GM21526 (cell line): Measurements from ENCODE around the gene EML5.
A peak's percentile ranks its signal among the peaks of the same experiment; 100 is the strongest.

Source experiments
- ATAC-seq: cut with Tn5 transposase; IDR thresholded peaks from one replicate; pipeline ENCODE4 v1.9.1; 2021; ENCODE audit warnings: moderate library complexity; ENCODE audit not compliant: unreplicated experiment, low FRiP score

EML5 gene

DNA sequence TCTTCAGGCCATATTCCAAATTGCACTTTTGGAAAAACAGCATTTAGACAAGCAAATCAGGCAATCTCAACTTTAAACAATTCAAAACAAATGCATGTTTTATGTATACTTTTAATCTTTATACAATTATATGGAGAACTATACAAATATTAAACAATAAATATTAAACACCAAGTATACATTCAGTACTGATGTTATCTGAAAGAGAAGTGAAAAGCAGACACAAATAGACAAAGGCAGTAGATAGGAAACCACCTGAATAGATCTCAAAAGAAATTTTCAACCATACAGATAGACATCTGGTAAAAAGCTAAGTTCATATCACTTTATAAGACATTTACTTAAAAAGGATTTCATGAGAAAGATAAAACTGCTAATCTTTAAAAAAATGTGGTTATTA is 164.7 kb downstream of the EML5 start:
- ATAC-seq, result no peak

DNA sequence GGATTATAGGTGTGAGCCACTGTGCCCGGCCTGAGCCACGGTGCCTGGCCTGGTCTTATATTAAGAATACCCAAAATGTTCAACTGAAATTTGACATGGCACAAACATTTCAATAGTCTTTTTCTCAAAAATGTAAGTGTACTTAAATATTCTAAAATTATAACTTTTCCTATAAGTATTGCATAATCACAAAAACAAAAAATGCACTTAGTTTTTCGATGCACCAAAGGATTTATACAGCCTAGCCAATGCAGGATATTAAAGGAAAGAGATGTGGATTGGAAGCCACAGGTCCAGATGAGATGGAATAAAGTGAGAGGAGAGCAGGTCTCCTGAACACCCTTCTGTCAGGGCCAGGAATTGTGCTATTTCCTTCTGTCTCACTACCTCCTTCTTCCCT is 167.1 kb downstream of the EML5 start:
- ATAC-seq, result no peak

DNA sequence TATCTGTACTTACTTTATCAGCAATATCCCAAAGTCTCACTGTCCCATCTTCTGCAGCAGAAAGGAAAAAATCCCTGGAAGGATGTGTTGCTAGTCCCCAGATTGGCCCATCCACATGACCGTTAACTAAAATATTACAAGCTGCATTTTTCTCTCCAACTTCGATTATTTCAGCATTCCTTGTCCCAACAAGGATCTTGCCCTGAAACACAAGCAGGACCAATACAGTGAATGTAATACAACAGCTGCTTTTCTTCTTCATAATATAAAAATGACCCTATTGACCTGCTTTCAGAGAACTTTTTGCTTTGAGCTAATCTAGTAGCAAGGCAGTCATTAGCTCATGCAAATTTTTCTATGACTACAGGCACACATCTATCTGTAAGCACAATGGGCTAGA is 171.7 kb downstream of the EML5 start:
- ATAC-seq, result no peak

DNA sequence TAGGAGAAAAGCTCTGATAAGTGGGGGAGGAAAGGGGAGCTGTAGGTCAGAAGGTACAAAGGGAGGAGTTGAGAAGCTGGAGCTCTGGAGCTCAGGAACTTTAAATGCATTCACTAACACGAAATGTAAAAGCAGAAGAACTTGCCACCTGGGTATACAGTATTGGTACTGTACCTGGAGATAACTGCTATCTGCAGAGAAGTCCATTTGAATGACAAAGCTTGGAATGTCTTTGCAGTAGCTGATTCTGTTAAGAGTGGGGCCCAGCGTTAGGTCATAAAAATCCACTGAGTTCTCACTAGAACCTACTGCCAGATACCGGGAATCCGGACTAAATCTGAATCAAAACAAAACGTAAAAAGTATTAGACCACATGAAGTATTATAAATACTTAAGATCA is 174.3 kb downstream of the EML5 start:
- ATAC-seq, result no peak

DNA sequence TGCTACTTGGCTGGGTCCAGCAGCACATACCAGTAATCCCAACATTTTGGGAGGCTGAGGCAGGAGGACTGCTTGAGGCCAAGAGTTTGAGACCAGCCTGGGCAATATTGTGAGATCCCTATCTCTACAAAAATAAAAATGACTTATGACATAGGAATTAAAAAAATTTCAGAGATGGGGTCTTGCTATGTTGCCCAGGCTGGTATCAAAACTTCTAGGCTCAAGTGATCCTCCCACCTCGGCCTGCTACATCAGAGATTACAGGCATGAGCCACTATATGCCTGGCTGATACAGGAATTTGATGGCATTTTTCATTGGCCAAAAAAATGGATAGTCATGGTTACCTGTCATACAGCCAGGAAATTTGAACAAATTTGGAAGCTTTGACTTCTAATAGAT is 175.3 kb downstream of the EML5 start:
- ATAC-seq, result no peak

DNA sequence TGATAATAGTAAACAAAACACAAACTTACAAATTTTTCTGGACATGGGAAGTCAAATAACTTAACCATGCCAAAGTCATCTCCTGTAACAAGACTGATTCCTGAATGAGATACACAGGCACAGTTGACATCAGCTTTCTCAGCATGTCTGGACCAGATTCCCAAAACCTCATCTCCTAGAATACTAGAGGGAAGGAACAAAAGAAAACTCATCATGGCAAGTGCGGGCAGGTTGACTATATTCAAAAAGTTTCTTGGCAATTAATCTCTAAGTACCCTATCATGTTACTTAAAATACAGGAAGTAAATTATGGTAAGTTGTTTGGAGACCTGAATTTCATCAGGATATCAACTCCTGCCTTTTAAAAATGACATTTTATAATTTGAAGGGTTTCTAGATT is 176.1 kb downstream of the EML5 start:
- ATAC-seq, result no peak

DNA sequence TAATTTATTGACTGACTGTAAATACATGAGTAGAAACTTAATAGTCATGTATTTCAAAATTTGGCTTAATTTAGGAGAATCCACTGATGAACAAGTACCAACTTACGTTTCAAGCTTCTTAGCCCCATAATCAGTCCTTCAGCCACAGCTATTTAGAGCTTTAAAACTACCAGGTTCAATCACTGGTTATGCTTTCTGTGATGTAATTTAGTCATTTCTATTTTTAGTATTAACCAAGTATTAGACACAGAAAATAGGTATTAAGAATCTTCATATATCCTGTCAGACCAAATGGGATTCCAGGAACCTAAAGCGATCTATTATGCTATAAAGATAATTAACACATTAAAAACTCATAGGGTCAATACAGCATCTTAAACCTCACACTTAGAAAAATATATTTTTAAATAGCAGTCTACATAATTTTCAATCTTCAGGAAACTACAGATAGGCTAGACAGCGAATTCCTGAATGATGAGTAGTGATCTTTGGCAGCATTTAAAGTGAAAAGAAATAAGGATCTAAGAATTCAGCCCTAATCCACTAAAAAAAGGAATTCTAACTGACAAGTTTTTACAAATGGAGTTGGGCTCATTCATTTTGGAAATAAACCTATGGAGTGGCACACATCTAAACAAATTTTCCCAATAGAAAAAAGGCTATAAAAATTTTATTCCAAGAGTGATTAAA is 178.4 kb downstream of the EML5 start:
- ATAC-seq, result no peak

DNA sequence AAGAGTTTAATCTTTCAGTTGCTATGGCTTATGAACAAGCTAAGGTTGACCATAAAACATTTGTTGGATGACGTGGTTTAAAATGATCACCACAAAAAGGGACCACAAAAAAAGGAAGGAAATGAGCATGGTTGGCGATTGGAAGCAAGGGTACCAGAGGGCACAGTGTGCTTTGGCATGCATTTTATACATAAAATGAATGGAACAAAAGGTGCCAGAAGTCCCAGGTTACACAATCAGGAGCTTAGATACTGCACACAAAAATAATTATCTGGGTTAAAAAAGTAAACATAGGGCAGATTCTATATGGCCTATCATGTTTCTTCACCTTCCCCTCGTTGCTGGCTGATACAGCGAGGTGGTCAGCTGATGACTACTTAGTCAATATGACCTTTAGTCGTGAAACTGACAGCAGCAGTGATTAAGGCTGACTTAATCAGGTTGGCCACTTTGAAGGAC is 179.2 kb downstream of the EML5 start:
- no peak for ATAC-seq

DNA sequence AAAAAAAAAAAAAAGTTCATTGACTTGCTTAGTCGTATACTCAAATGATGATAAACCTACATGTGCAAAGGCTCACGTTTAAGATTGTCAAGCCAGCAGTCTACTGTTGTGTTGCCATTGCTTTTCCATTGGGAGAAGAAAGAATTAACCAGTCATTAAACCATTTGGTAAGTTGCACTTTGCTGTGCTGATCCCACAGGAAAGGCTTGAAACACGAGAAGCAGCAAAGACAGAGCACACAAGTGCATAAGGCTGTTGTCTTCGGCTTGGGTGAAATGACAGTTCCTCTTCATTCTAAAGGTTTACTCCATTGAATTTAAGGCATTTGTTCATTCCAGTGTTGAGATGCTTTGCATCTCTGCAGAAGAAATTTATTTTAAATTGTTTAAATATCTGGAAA is 179.8 kb downstream of the EML5 start:
- ATAC-seq, result no peak

DNA sequence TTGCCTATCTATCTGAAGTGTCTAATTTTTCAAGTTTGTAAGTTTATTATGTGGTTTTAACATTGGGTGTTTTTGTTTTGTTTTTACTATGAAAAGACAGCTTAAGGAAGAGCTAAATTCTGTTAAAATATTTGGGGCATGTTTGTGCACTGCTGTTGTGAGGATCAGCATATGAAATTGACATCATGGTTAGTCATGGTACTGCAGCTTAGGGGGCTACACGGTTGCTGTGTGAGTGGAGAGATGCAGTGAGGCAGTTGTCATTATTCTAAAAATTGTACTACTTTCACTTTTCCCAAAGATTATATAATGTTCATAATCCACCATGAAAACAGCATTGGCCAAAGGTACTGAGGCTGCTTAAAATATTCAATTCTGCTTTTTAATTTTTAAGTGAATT is 180.9 kb downstream of the EML5 start:
- ATAC-seq, result no peak

DNA sequence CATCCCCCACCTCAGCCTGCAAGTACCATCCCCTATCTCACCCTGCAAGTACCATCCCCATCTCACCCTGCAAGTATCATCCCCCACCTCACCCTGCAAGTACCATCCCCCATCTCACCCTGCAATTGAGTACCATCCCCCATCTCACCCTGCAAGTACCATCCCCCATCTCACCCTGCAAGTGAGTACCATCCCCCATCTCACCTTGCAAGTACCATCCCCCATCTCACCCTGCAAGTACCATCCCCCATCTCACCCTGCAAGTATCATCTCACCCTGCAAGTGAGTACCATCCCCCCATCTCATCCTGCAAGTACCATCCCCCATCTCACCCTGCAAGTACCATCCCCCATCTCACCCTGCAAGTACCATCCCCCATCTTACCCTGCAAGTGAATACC is 184.9 kb downstream of the EML5 start:
- no peak for ATAC-seq

DNA sequence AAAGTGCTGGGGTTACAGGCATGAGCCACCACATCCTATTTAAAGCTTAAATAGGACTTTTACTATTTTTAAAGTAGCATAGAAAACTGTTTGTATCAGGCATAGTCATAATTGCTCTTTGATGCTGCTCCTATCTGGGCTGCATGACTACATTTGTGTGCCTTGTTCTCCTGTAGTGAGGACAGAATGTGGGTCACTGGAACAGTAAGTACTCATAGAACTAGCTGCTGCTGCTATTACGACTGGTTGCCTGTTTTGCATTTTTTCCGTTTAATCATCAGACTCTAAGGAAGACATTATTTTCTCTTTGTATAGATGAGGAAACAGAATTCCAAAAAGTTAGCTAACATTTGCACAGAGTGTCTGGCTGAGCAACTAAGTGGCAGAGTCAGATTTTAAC is 187.2 kb downstream of the EML5 start:
- ATAC-seq, result no peak

DNA sequence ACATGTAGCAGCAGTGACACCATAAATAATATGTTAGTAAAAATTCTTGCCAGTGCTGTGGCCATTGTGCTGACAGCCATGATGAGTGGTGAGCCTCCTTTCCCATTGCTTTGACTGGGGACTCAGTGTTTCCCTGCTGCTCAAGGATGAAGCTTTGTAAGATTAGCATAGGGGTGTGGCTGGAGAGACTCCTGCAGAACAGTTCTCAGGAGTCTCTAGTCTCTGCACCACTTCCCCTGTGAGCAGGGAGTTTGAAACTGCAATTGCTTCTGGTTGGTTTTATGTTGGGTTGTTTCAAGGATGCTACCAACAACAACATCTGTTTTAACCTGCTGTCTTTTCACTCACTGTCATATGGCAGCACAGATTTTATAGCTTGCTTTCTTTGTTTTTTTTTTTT is 188.5 kb downstream of the EML5 start:
- ATAC-seq, result no peak

DNA sequence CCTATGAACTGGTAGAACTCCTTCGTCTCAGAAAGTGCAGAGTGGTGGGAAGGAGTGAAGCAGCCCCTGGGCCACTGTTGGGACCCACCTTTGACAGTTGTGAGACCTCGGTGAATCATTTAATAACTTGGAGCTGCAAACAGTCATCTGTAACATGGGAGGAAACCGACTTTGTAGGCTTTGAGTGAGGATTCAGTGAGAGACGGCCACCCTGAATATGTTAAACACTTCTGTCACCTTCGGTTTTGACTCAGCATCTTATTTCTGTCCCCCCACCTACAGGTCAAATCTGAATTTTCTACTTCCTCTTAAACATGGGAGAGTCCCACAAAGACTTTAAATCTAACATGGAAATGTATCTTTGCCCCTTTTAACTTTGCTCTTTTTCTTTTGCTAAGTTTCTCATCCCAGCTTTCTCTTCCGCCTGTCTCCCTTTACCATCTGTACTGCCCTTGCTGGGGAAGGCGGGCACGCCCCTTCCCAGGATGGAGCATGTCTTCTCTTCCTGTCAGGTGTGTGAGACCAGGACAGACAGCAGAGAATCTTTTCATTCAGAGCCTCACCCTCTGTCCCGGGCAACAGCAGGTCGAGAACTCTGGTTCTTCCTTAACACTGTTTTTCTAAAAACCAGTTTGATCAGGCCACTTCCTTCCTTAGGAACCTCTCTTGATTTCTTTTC is 192.9 kb downstream of the EML5 start:
- ATAC-seq, result peak; percentile 91

DNA sequence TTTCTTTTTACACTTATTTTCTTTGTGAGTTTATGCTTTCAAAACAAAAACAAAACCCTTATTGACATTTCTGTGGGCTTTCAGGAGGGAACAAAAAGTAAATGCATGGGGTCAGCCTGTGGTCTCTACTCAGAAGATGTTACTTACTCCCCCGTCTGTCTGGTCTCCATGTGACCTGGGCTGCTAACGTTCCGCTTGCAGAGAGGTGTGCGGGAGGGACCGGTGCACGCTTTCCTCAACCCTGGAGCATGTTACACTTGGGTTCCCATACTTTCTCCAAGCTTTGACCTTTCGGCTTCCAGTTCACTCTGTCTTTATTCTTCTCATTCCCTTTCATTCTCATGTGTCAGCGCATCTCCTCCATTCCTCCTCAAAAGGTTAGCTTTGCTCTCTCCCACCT is 193.4 kb downstream of the EML5 start:
- peak; percentile 33 for ATAC-seq

DNA sequence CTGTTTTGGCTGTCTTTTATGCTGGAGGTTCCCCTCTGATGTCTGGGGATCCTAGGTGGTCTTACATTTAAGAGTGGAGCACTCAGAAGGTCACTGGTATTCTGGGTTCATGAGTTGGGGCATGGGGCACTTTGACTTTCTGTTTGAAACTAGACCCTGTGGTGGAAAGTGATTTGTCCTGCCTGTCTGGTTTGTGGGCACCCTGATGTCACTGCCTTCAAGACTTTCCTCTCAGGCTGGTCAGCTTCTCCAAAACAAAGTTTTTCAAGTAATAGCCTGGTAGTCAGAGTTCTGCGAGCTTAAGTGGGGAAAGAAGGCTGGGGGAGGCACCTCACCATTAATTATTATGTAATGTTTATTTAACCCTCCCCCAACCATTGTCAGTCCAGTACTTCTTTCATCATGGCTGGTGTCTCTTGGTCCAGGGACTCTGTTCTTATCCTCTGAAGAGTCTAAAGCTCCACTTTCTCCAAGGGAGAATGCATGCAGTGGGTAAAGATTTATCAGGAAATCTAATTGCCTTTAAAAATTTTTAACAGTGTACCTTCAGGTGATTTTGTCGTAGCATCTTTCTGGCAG is 194.6 kb downstream of the EML5 start:
- ATAC-seq, result no peak

DNA sequence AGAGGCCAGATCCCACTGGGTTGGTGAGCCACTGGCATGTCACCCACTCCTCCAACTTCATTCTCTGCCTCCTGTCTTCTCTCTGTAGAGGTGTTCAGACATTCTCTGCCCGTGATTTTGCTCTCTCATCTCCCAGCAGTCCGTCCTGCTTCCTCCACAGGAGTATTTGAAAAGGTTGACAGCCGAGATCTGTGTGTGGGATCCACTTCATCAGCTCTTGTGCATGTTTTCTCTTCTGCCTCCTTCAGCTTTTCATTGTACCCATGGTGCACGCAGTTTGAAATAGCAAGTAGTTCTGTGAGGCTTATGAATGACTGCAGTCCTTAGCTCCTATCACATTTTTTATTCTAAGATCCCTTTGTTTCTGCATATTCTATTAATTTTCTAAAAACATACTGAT is 195.2 kb downstream of the EML5 start:
- ATAC-seq, result no peak

DNA sequence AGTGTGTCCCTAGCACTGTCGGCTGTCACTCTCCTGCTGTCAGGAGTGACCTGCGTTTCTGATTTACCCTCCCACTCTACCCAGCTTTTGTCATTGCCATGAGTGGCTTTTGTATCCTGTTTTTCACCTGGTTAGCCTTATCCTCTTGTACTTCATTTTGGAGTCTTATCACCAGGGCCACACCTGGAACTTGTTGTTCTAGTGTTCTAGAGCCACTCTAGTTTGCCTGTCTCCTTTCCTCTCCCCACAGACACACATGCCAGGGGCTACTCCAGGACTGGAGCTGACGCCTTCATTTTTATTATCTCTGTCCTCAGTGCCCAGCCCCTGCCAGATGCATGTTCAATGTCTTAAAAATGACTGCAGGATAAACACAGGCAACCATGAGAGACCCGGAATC is 195.7 kb downstream of the EML5 start:
- ATAC-seq, result no peak

DNA sequence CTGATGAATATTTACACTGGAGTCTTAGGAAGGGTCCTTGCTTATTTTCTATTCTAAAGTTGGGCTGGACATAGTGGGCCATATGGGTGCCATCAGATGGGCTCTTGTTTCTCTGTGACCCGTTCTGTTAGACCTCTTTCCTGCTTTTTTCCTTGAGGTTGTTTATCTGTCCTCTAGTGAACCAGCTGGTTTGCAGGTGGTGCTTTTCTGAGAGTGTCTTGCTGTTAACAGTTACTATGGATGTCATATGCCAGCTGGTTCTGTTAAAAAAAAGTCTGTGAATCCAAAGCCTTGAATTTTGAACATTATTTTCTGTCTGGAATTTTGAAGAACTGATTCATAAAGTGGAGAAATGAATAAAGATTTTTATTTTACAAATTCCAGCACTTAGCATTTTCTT is 200.7 kb downstream of the EML5 start:
- ATAC-seq, result no peak

DNA sequence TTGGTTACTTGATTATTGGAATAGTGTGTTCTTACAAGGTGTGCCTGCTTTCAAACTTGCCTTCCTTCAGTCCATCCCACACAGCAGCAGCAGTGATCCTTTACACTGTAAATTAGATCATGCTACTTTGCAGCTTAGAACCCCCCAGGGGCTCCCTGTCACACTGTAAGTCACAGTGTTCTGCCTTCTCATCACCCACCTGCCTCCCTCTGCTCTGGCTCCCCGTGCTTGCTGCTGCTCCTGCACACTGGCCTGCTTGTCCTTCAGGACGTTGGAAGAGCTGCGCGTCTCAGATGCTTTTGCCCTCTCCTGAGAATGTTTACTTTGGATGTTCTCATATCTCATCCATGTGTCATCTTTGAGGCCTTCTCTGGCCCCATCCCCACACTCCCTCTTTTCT is 202.6 kb downstream of the EML5 start:
- ATAC-seq, result no peak

DNA sequence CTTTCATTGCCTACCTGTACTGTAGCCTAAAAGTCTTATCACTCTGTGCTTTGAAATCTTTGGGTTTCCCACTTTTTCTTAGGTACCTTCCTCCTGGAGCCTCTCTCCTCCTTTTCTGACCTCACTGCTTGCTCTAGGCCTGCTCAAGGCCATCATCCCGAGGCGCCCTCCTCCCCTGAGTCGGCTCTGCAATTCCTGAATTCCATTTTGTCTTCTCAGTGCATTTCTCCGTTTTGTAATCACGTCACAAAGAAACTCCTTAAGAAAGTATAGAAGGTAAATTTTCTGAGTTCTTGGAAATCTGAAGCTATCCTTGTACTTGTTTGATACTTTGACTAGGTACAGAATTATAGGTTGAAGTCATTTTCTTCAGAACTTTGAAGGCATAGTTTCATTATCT is 204.7 kb downstream of the EML5 start:
- no peak for ATAC-seq

DNA sequence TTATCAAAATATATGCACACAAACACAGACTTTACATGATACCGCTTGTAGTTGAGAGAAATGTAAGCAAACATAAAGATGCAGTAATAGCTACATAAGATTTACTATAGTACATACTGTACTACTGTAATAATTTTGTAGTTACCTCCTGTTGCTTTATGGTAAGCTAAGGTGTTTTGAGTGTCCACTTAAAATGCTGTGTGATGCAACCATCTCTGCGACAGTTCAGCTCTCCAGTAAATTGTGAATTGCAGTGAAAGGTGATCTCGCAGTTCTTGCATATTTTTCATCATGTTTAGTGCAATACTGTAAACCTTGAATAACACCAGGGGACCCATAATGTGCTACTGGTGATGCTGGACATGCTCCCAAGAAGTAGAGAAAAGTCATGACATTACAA is 208.3 kb downstream of the EML5 start:
- no peak for ATAC-seq
